GM18520 (cell line): ENCODE measurements around the gene IKZF2.
"Not testable (repeated sequence)": the region's sequence is repeated elsewhere in the genome, so short reads cannot be mapped to it uniquely, and the experiment has no call there.

Source experiments
- ATAC-seq: cut with Tn5 transposase; IDR thresholded peaks from one replicate; pipeline ENCODE4 v1.9.1; 2021; ENCODE audit not compliant: unreplicated experiment

Gene IKZF2

DNA sequence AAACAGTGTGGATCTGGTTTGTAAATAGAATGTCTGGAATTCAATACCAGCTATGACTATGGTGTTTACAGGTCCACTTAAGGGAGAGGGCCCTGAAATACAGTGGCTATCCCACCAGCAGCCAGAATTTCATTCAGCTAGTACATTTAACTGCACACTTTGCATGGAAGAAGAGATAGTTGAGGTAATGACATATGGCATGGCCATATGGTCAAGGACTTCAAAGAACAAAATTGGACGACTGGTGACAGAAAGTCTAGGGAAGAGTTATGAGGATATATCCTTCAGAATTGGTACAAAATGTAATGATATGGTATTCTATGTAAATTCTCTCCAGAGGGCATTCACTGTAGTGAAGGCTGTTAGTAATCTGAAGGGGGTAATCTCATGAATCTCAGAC is 105.0 kb downstream of the IKZF2 start:
- ATAC-seq, result no peak

DNA sequence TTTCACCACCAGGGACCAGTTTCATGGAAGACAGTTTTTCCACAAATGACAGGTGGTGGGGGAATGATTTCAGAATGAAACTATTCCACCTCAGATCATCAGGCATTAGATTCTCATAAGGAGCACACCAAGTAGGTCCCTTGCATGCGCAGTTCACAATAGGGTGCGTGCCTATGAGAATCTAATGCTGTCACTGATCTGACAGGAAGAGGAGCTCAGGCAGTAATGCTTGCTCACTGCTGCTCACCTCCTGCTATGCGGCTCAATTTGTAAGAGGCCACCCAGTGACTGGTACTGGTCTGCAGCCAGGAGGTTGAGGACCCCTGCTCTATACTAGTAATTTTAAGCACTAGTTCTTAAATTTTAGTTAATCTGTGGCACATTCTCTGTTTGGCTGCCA is 107.8 kb downstream of the IKZF2 start:
- no peak for ATAC-seq

DNA sequence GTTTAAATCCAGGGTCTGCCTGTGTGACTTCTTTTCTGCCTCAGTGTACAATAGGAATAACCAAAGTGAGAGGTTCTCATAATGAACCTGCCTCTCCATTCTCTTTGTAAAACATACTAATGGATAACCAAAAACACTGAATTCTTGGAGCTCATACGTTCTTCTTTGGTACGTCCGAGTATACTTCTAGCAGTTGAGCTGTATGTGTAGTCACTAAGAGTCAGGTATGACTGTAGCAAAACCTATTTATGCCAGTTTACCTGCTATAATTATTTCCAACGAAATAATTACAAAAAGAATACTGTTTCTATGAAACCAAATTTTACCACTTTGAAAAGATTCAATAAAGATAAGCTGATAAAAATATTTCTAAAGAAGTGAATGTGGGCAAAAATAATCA is 109.2 kb downstream of the IKZF2 start:
- ATAC-seq, result no peak

DNA sequence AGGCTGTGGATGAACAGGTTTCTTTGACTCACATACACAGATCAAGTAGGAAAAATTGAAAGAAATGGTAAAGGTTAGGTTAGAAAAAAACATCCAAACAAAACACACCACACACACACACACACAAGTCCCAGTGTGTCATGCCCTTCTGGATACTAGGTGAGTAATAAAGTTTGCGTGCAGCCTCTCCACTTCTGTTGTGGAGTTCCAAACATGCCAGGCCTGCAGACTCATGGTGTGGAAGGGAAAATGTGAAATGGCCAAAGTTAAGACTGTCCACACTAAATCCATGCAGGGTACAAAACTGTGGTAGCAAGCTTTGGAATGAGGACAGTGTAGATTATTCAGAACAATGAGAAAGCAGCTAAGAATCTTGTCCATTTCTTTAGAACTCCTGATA is 114.6 kb downstream of the IKZF2 start:
- no peak for ATAC-seq

DNA sequence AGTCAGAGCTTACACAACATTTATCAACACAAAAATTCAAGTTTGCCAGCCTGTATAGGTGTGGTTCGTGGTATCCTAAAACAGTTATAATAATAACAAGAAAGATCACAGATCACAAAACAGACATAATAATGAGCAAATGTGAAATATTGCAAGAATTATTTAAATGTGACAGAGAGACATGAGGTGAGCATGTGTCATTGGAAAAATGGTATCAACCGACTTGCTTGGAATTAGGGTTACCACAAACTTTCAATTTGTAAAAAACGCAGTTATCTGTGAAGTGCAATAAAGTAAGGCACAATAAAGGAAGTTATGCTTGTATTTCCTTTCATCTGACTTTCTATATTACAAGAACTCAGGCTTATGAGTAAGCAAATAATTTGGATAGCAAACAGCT is 116.8 kb downstream of the IKZF2 start:
- ATAC-seq, result no peak

DNA sequence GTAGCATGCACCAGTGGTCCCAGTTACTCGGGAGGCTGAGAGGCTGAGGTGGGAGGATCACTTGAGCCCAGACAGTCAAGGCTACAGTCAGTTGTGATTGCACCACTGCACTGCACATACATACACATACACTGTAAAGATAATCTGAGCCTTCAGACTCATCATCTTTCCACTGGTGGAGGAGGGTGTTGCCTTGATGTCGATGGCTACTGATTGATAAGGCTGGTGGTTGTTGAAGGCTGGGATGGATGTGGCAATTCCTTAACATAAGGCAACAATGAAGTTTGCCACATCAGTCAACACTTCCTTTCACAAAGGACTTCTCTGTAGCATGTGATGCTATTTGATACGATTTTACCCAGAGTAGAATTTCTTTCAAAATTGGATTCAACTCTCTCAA is 118.8 kb downstream of the IKZF2 start:
- ATAC-seq, result no peak

DNA sequence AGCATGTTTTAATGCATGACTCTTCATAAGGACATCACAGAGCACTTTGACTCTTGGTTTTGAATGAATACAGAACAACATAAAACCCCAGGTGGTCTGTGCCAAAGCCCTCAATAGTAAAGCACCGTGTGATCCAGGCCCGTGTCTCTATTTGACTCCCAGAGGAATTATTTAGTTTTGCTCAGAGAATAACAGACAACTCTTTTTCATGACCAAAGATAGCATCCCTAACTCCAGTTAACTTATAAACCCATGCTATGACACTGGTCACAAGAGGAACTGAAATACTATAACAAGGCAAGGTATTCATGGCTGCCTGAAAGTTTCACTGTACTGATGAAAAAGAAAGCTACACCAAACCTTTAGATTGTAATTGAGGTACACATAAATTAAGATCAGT is 128.4 kb downstream of the IKZF2 start:
- peak; percentile 38 for ATAC-seq

DNA sequence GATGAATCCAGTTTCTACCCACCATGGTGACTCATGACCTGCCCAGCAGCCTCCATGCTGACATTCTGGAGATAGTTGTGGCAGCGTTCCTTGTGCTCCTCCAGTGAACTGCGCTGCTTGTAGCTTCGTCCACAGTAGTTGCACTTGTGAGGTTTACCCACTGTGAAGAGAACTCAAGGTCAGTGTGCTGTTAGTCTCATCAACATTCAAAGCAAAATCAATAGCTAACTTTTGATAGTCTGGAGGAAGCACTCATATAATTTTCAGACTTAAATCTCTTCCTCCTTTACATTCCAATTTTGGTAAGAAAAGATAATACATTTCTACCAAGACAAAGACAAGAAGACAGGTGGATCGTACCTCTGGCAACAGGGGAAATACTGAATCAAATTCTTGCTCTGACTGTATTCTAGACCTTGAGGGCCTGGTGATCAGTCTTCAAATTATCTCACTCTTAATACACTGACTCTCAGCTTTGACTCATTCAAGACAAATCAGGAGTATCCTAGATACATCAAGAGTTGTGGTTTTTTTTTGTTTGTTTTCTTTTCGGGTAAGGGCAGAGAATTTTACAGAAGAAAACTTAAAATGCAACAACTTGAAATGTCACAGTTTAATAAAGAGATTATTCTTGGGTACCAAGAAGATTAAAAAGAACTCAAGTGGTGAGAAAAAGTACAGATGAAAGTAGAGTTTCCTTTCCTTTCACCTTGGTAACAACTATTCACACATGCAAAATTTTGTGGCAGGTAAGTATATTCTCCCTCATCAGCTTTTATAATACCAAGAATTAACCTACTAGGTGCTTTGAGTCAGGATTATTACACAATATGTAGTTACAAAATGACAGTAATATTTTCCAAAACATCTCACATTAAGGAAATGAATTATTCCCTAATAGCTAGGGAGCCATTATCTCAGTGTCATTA is 129.2 kb downstream of the IKZF2 start:
- peak; percentile 76 for ATAC-seq

DNA sequence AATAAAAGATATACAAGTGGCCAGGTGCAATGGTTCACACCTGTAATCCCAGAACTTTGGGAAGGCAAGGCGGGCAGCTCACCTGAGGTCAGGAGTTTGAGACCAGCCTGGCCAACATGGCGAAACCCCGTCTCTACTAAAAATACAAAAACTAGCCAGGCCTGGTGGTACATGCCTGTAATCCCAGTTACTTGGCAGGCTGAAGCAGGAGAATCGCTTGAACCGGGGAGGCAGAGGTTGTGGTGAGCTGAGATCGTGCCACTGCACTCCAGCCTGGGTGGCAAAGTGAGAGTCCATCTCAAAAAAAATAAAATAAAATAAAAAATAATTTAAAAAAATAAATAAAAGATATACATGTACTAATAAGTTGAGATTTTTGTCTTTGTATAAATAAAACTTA is 130.5 kb downstream of the IKZF2 start:
- not testable (repeated sequence) for ATAC-seq

DNA sequence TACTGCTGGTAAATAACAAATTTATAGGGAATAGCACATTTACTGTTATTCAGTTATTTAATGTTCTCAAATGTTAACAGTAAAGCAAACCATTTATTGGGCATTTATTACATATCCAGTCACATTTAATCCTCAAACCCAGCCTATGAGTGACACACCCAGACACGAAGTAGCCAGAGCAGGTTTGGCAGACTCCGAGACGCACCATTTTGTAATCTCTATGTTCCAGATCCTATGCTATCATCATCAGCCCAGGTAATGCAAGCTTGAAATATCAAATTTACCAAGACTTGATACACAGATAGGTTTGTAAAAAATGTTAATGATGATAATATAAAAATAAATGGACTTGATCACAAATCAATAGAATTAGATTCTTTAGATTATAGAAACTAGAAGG is 131.1 kb downstream of the IKZF2 start:
- no peak for ATAC-seq

DNA sequence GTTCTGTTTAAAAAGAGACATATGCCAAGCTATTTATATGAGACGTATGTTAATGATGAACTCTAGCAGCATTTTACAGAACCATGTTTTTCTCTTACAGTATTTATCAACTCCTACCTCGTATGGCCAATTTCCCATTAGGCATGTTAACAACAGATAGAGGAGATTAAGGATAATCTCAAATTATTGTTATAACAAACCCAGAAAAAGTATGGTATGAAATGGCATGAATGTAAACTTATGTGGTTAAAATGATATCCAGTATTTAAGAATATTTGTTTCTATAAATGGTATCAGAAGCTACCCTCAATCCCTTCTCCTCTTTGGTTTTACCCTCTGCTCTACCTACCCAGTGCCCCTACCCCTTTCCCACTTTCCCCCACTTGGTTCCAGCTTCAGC is 132.0 kb downstream of the IKZF2 start:
- no peak for ATAC-seq

DNA sequence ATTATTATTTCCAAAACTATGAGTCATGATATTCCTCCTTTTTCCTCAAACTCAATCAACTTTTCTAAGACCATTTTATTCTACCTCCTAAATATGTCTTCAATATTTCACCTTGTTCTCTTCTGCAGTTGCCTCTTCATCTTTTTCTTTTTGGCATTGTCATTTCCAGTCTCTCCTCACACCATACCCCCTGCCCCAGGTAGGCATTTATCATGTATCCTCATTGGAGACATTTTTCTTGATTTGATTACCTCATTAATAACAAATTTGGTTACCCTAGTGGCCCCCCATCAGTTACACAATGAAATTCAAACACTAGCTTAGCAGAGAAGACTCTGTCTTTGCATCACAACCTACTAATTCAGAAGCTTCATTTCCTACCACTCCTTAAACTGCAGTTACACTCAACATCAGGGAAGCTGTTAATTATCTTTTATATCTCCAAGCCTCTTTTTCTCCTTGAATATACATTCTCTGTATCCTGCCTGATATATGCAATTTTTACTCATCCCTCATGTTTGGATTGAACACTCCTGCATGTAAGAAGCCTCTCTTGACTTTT is 133.0 kb downstream of the IKZF2 start:
- ATAC-seq, result no peak

DNA sequence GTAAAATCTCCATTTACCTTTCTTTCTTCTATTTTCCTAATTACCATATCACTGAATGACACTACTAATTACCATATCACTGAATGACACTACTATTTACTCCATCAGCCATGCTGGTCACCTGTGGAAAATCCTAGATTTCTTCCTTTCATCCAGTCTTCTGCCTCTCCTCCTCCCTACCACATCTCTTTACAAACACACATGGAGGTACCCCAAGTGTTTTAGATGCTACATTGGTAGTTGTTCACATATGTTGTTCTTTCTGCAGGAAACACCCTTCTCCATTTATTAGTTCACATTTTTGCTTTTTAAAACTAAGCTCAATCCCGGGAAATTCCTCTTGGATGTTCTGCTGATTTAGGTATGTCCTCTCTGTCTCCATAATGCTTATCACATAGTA is 134.0 kb downstream of the IKZF2 start:
- no peak for ATAC-seq

DNA sequence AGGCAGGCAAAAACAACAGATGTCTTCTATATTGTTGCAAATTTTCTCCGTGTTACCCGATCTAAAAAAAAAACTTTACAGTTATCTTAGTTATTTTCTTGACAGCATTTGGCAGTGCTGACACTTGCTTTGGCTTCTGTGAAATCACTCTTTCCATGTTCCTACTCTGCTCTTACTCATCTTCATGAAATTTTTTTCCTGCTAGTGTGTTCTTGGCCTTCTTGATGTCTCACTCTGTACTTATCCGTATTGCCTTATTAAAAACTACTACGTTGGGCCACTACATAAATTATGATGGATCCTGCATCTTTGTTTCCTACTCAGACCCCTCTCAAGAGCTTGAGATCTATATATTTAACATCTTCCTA is 134.4 kb downstream of the IKZF2 start:
- no peak for ATAC-seq

DNA sequence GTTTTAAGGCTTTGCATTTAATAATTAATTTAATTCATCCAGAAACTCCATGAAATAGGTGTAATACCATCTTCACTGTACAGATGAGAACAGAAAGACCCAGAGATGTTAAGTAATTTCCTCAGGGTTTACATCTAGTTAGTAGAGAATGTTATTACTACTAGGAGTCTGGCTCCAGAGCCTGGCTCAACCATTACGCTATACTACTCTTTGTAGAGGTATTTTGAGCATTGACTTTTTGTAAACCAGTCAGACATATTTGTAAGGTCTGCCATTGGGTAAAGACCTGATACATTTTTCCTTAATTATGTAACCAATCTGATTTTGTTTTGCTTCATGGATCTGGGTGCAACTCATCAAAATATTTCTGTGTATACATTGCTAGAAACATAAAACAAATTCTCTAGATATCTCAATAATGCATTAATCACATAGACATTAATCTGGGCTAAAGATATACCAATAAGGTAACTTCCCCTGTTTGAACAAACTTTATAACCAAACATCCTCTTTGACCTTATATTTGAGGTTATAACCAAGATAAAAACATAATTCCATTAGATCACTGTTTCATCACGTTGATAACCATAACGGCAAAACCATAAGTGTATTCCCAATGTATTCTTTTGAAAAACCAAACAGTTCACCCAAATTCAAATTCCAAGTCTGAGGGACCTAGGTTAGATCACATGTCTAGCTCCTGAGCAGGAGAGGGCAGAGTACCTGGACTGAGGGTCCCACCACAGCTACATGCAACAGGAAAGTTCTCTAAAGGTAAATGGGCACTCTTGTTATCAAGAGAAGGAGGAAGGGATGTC is 135.0 kb downstream of the IKZF2 start:
- no peak for ATAC-seq

DNA sequence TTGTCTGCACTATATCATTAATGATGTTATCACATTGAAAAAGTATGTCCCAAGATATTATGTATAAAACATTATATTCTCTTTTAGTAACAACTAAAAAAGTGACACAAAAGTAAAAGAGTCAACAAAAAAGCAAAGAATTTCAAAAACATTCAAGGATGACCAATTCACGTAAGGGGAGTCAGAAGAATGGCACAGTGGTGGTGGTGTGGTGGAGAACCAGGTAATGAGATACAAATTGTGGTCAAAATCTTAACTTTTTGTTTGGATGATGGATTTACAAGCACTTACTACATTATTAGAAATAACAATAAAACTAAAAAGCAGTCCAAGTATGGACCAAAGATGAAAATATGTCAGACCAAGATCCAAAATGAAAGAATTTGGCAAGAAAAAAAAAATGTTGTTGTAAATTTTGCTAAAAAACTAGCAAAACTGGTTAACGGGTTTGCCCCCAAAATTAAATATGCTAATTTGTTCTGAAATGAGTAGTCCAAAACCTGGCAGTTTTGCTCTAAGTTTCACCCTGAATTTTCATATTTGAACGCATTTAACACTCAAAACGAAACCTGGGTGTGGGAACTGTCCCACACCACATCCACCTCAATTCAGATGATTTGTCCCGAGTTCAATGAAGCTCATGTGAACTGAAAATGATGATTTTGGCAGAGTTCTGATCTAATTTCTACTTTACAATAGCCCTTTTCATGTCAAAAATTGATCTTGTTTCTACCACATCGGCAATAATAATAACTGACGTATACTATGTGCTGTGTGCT is 135.8 kb downstream of the IKZF2 start:
- peak; percentile 67 for ATAC-seq

DNA sequence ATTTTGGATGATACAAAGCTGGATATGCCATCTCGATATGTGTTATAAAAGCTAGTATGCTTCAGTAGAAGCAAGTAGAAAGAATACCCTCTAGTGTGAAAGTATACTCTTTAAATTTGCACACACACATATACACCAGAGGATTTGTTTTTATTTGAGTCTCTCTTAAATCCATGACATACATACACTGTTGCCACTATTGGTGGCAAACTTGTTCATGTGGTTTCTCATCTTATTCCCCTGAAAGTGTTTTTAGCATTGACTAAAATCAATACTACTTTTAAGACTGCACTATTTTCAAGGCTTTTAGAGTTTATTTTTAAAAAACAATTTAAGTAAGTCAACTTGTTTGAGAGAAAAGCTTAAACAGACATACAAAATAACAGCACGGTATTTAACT is 137.4 kb downstream of the IKZF2 start:
- ATAC-seq, result no peak

DNA sequence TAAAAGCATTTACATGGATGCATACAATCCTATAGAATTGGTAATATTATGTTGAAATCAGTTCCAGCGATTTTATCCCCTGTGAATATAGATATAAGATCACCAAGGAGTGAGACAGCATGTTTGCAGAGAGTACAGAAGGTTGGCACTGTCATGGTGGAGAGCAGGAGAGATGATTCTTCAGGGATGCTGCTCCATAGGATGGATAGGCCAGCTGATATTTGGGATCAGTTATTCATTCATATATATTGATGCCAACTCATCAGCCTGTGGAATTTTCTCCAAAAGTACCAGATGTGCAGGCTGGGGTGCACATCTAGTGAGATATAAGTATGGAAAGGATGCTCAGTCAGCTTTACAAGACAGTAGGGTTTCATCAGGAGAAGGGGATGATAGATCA is 139.9 kb downstream of the IKZF2 start:
- ATAC-seq, result no peak

DNA sequence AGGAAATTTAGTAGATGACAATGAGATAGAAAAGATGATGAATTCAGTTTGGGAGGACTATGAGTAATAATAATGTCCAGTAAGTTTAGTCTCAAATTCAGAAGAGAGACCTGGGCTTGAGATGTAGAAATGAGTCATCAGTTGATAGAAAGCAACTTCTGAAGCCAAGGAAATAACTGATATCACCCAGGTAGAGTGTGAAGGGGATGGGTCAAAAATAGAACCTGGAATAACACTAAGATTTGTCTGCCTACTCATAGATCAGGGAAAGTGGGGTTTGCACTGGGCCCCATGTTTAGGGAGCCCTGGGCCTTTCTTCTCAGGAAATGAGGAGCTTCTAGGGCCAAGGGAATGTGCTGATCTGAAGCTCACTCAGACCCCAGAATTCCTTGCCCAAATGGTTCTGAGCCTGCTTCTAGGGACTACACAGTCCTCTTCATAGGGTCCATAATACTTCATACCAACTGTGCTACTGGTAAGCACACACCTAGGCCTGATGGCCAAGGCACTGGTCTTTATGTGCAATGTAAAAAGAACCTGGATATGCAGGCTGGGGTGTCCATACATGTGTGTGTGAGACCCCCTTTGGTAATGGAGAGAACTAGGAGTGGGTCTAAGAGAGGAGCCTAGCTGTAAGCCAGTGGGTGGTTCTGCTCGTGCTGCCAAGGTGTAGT is 141.2 kb downstream of the IKZF2 start:
- ATAC-seq, result peak; percentile 38

DNA sequence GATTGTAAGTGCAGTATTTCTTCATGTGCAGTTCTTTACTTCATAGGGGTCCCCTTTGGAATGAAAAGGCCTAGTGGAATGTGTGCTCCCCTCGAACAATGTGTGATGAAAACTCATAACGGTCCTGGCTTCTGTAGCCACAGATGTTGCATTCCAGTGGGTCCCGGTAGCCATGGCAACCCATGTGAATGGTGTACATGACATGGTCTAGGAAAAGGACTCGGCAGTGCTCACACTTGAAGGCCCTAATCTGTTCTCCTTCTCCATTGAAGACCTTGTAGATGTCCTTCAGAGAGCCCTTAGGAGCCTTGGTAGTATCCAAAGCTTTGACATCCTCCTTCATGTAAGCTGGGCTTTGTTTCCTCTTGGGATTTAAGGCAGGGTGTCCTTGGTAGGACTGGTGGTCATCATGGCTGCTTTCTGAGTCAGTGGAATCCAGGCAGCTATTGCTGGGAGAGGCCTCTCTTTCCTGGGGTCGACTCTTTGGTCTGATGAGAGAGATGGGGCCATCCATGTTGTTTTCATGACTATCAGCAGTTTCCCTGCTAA is 144.0 kb downstream of the IKZF2 start:
- ATAC-seq, result no peak
